Neuronal stem cell (in vitro differentiated cells): Measurements from ENCODE around the gene PBRM1.

Experiments used
- DNase-seq: peaks from one replicate; pipeline ENCODE4 v3.0.0-alpha.2; 2013; ENCODE audit warnings: low spot score
- H2AFZ ChIP-seq: one replicate; pipeline ENCODE4 v1.6.1; 2013; ENCODE audit warnings: mild to moderate bottlenecking, low read length, inconsistent platforms
- H2AK5ac ChIP-seq: 2 replicates; pipeline ENCODE4 v1.6.1; 2013; ENCODE audit warnings: low read depth, mild to moderate bottlenecking, inconsistent platforms, low read length, moderate library complexity, mixed read lengths
- H2BK120ac ChIP-seq: 2 replicates; pipeline ENCODE4 v1.6.1; 2013; ENCODE audit warnings: low read depth, mild to moderate bottlenecking, inconsistent platforms, low read length, moderate library complexity, mixed read lengths
- H2BK12ac ChIP-seq: one replicate; pipeline ENCODE4 v1.6.1; 2013; ENCODE audit warnings: low read length, inconsistent platforms
- H2BK15ac ChIP-seq: 2 replicates; pipeline ENCODE4 v1.6.1; 2013; ENCODE audit warnings: mild to moderate bottlenecking, low read length, inconsistent platforms, mixed read lengths
- H2BK5ac ChIP-seq: one replicate; pipeline ENCODE4 v1.6.1; 2013; ENCODE audit warnings: inconsistent platforms, mild to moderate bottlenecking, low read length, moderate library complexity
- H3K14ac ChIP-seq: one replicate; pipeline ENCODE4 v1.6.1; 2013; ENCODE audit warnings: low read length, inconsistent platforms
- H3K18ac ChIP-seq: 2 replicates; pipeline ENCODE4 v1.6.1; 2013; ENCODE audit warnings: low read length, inconsistent platforms
- H3K23ac ChIP-seq: 2 replicates; pipeline ENCODE4 v1.6.1; 2013; ENCODE audit warnings: low read depth, mild to moderate bottlenecking, mixed read lengths, low read length, inconsistent platforms; ENCODE audit not compliant: poor library complexity
- H3K27ac ChIP-seq: replicated peaks from 3 replicates; pipeline ENCODE4 v1.5.1; 2013; ENCODE audit warnings: low read length, inconsistent platforms
- H3K27me3 ChIP-seq, 3 experiments: 2 replicates each; pipeline ENCODE4 v1.6.1; 2013; ENCODE audit warnings: low read length in 3 of 3, mild to moderate bottlenecking in 2 of 3, inconsistent platforms in 1 of 3, low read depth in 1 of 3, mixed read lengths in 1 of 3, moderate library complexity in 1 of 3; ENCODE audit not compliant: control insufficient read depth in 3 of 3, insufficient read depth in 3 of 3
- H3K36me3 ChIP-seq, 2 donors: replicated peaks in 1 of 2; 2 replicates each; pipeline ENCODE4 v1.6.1; 2013; ENCODE audit warnings: low read length in 2 of 2; ENCODE audit not compliant: control insufficient read depth in 2 of 2, insufficient read depth in 2 of 2
- H3K4ac ChIP-seq: 2 replicates; pipeline ENCODE4 v1.6.1; 2013; ENCODE audit warnings: inconsistent platforms, mild to moderate bottlenecking, low read length, moderate library complexity
- H3K4me1 ChIP-seq, 2 donors: 1 replicate in 1 of 2; 2 replicates in 1 of 2; pipeline ENCODE4 v1.6.1; 2013; ENCODE audit warnings: low read length in 2 of 2, low read depth in 1 of 2; ENCODE audit not compliant: control insufficient read depth in 2 of 2, insufficient read depth in 1 of 2
- H3K4me2 ChIP-seq: one replicate; pipeline ENCODE4 v1.6.1; 2013; ENCODE audit warnings: mild to moderate bottlenecking, low read length, inconsistent platforms; ENCODE audit not compliant: insufficient read depth, poor library complexity, severe bottlenecking
- H3K4me3 ChIP-seq, 2 donors: 2 replicates each; pipeline ENCODE4 v1.5.1; 2013; ENCODE audit warnings: low read length in 2 of 2, mild to moderate bottlenecking in 2 of 2, inconsistent platforms in 1 of 2, moderate library complexity in 1 of 2
- H3K79me1 ChIP-seq: one replicate; pipeline ENCODE4 v1.6.1; 2013; ENCODE audit warnings: low read depth, mild to moderate bottlenecking, inconsistent platforms, low read length, moderate library complexity
- H3K9ac ChIP-seq: one replicate; pipeline ENCODE4 v1.6.1; 2013; ENCODE audit warnings: mild to moderate bottlenecking, low read depth, low read length, inconsistent platforms; ENCODE audit not compliant: poor library complexity
- H3K9me3 ChIP-seq, 2 donors: replicated peaks in 1 of 2; 2 replicates each; pipeline versions ENCODE3 to v1.6.1; 2013; ENCODE audit warnings: low read length in 2 of 2, mild to moderate bottlenecking in 2 of 2, inconsistent platforms in 1 of 2, low read depth in 1 of 2, mixed read lengths in 1 of 2, moderate library complexity in 1 of 2; ENCODE audit not compliant: control insufficient read depth in 2 of 2, insufficient read depth in 1 of 2
- H4K8ac ChIP-seq: one replicate; pipeline ENCODE4 v1.6.1; 2013; ENCODE audit warnings: low read depth, mild to moderate bottlenecking, inconsistent platforms, low read length, moderate library complexity
- H4K91ac ChIP-seq: one replicate; pipeline ENCODE4 v1.6.1; 2013; ENCODE audit warnings: low read length, low read depth, mild to moderate bottlenecking, inconsistent platforms; ENCODE audit not compliant: poor library complexity
- WGBS, 2 donors: extraction: QIAGEN DNeasy Blood & Tissue Kit; methylation state at CpG; one replicate each; pipeline ENCODE4 v1.1.7; 2013; ENCODE audit warnings: missing lambda C conversion rate in 2 of 2, mixed read lengths in 1 of 2; ENCODE audit not compliant: insufficient read length in 2 of 2, insufficient replicate concordance in 1 of 2; ENCODE audit errors: extremely low coverage in 2 of 2; 5-methylcytosine and 5-hydroxymethylcytosine counted together

PBRM1 gene

GRCh38 chr3:52532517-52532837, 153.2 kb downstream of the PBRM1 start:
- Histone ChIP-seq H2BK12ac (no peak overlapping the region), H3K4me3 (peak overlapping the region; percentile 58 to 95), H3K23ac (peak overlapping the region; percentile 16), H3K9me3 (no peaks in the 10 kb centered on the region), H2BK15ac (no peak overlapping the region), H2BK5ac (peak overlapping the region; percentile 43), H3K14ac (no peak overlapping the region), H2BK120ac (no peak overlapping the region), H4K91ac (no peak overlapping the region), H3K4me1 (peaks cover 19 to 21% of the 10 kb centered on the region in 2 donors), H4K8ac (no peak overlapping the region), H2AK5ac (peak overlapping the region; percentile 87), H3K27ac (peak overlapping the region; percentile 15), H2AFZ (peak overlapping the region; percentile 72), H3K4ac (no peak overlapping the region), H3K4me2 (peak overlapping the region; percentile 66), H3K18ac (peak overlapping the region; percentile 86), H3K27me3 (no peaks in the 10 kb centered on the region), H3K9ac (peak overlapping the region; percentile 94), H3K79me1 (peaks cover 25% of the 10 kb centered on the region), H3K36me3 (peaks cover 22 to 27% of the 10 kb centered on the region in 2 donors)
- no CpG with 5 or more reads among the region's 5 CpGs for WGBS, 2 donors
- DNase-seq: no peak

- peak overlapping the region; percentile 87 for H2AK5ac ChIP-seq
- H3K79me1 ChIP-seq: peaks cover 22% of the 10 kb centered on the region
- no peak for DNase-seq
- H4K8ac ChIP-seq: no peak overlapping the region
- H3K4me3 ChIP-seq: peak overlapping the region; percentile 58 to 95
- peaks cover 22 to 23% of the 10 kb centered on the region in 2 donors for H3K4me1 ChIP-seq
- WGBS, 2 donors: no CpG with 5 or more reads among the region's 14 CpGs
- H3K9ac ChIP-seq: peak overlapping the region; percentile 85
- no peak overlapping the region for H2BK15ac ChIP-seq
- H4K91ac ChIP-seq: no peak overlapping the region
- H2BK120ac ChIP-seq: no peak overlapping the region
- peak overlapping the region; percentile 78 for H3K23ac ChIP-seq
- H3K4ac ChIP-seq: no peak overlapping the region
- H3K36me3 ChIP-seq: peaks cover 27 to 32% of the 10 kb centered on the region in 2 donors
- H3K27me3 ChIP-seq: no peaks in the 10 kb centered on the region
- H3K9me3 ChIP-seq: no peaks in the 10 kb centered on the region
- peak overlapping the region; percentile 72 for H2AFZ ChIP-seq
- H3K27ac ChIP-seq: no peak overlapping the region
- peak overlapping the region; percentile 66 for H3K4me2 ChIP-seq
- no peak overlapping the region for H3K14ac ChIP-seq
- H2BK5ac ChIP-seq: peak overlapping the region; percentile 57
- peak overlapping the region; percentile 58 for H3K18ac ChIP-seq
- H2BK12ac ChIP-seq: no peak overlapping the region
Measured at GRCh38 chr3:52531860-52532516, 153.7 kb downstream of the PBRM1 start.

DNA sequence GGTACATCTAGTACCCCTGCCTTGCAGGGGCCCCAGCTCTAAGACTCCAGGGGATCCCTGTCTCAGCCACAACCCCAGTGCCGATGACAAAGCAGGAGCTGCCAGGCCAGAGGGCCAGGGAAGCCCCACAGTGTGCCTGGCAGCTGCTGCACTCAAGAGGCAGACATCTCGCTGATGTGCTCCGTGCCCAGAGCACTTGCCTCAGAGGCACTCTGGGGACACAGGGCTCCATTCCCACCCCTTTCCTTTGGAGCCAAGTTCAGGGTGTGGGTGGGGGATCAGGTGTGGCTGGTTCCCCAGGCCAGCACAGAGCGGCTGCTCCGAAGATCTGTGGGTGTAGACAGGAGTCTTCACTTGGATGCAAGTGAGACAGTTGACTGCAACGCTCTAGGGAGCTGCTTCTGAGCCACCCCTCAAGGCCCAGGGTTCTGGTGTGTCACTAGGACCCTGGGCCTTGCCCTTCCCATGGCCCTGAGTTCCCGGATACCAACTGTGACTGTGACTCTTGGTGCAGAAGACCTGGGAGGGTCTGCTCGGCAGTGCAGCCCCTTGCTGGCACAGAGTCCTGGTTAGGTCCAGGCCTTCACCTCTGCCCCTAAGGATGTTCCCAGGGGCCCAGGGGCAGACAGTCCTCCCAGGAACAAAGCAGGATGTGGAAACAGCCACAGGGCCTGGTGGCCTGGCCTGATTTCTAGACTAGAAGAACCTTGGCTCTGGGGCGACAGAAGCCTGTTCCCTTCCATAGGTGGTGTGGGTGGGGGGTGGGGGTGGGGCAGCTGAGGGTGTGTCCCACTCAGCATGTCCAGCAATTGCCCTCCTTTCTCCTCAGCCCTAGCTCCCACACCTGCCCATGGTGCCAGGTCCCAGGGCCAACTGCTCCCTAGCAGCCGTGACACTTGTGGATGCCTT, 154.5 kb downstream of the PBRM1 start:
- Histone ChIP-seq H3K27me3 (no peaks in the 10 kb centered on the region), H3K36me3 (peaks cover 34 to 38% of the 10 kb centered on the region in 2 donors), H3K9ac (peak overlapping the region; percentile 55), H3K27ac (no peak overlapping the region), H3K9me3 (no peaks in the 10 kb centered on the region), H2AK5ac (peak overlapping the region; percentile 25), H3K79me1 (peaks cover 22% of the 10 kb centered on the region), H3K18ac (peak overlapping the region; percentile 15), H3K4ac (no peak overlapping the region), H3K23ac (no peak overlapping the region), H4K91ac (no peak overlapping the region), H3K14ac (no peak overlapping the region), H3K4me3 (no peak overlapping the region), H2BK5ac (peak overlapping the region; percentile 57), H2AFZ (no peak overlapping the region), H2BK120ac (no peak overlapping the region), H2BK15ac (no peak overlapping the region), H2BK12ac (no peak overlapping the region), H3K4me2 (no peak overlapping the region), H3K4me1 (peaks cover 26 to 27% of the 10 kb centered on the region in 2 donors), H4K8ac (no peak overlapping the region)
- WGBS, 2 donors: no CpG with 5 or more reads among the region's 10 CpGs
- DNase-seq: no peak
